GM19239 (cell line): ENCODE measurements around the gene ZNF407.

Experiments
- DNase-seq: peaks from one replicate; pipeline ENCODE4 v3.0.0; 2011; ENCODE audit warnings: low spot score; ENCODE audit not compliant: insufficient read length
- FAIRE-seq: peaks from 2 replicates; lab custom pipeline; 2011; peaks lifted over from hg19 to GRCh38; lab: Jason Lieb, UNC

The ZNF407 gene

GRCh38 chr18:74625157-74625556 lies 27.5 kb downstream of the ZNF407 start:
- FAIRE-seq: no peak
- DNase-seq: no peak

- FAIRE-seq (no peak), DNase-seq (no peak)
Measured at GRCh38 chr18:74626049-74626874, 28.6 kb downstream of the ZNF407 start.

- no peak for DNase-seq
- no peak for FAIRE-seq
Measured at GRCh38 chr18:74630804-74631203, 33.1 kb downstream of the ZNF407 start.

- DNase-seq (no peak), FAIRE-seq (no peak)
Measured at GRCh38 chr18:74631212-74631611, 33.5 kb downstream of the ZNF407 start.

GRCh38 chr18:74631623-74632350 lies 34.1 kb downstream of the ZNF407 start:
- FAIRE-seq (no peak), DNase-seq (no peak)

GRCh38 chr18:74632351-74632679 lies 34.6 kb downstream of the ZNF407 start:
- FAIRE-seq: no peak
- no peak for DNase-seq

GRCh38 chr18:74632856-74633255 lies 35.2 kb downstream of the ZNF407 start:
- DNase-seq: no peak
- no peak for FAIRE-seq

- DNase-seq (no peak), FAIRE-seq (no peak)
Measured at GRCh38 chr18:74633652-74634352, 36.1 kb downstream of the ZNF407 start.

GRCh38 chr18:74635224-74635975 lies 37.7 kb downstream of the ZNF407 start:
- DNase-seq: no peak
- FAIRE-seq: no peak

- FAIRE-seq (no peak), DNase-seq (no peak)
Measured at GRCh38 chr18:74637070-74637469, 39.4 kb downstream of the ZNF407 start.

GRCh38 chr18:74638210-74638609 lies 40.5 kb downstream of the ZNF407 start:
- DNase-seq: no peak
- no peak for FAIRE-seq

GRCh38 chr18:74644713-74645112 lies 47.0 kb downstream of the ZNF407 start:
- DNase-seq (no peak), FAIRE-seq (no peak)

GRCh38 chr18:74645679-74646078 lies 48.0 kb downstream of the ZNF407 start:
- DNase-seq: no peak

GRCh38 chr18:74651327-74652128 lies 53.9 kb downstream of the ZNF407 start:
- DNase-seq (no peak), FAIRE-seq (no peak)

More at GRCh38 chr18:74645679-74646078, 48.0 kb downstream of the ZNF407 start:
- FAIRE-seq: no peak

- DNase-seq: peak; percentile 6
- peak; percentile 88 for FAIRE-seq
Measured at GRCh38 chr18:74652392-74652988, 54.8 kb downstream of the ZNF407 start.

- no peak for DNase-seq
- no peak for FAIRE-seq
Measured at GRCh38 chr18:74654638-74655037, 57.0 kb downstream of the ZNF407 start.

GRCh38 chr18:74661008-74661407 lies 63.3 kb downstream of the ZNF407 start:
- no peak for FAIRE-seq
- DNase-seq: no peak

- DNase-seq: no peak
Measured at GRCh38 chr18:74661691-74662090, 64.0 kb downstream of the ZNF407 start.

GRCh38 chr18:74662622-74663021 lies 65.0 kb downstream of the ZNF407 start:
- peak; percentile 45 for FAIRE-seq

More at GRCh38 chr18:74661691-74662090, 64.0 kb downstream of the ZNF407 start:
- no peak for FAIRE-seq

More at GRCh38 chr18:74662622-74663021, 65.0 kb downstream of the ZNF407 start:
- DNase-seq: no peak
